ENCODE measurements around the gene ALMS1.
A peak's percentile ranks its signal among the peaks of the same experiment; 100 is the strongest.
"Not testable (repeated sequence)": the region's sequence is repeated elsewhere in the genome, so short reads cannot be mapped to it uniquely, and the experiment has no call there.

The ALMS1 gene

DNA sequence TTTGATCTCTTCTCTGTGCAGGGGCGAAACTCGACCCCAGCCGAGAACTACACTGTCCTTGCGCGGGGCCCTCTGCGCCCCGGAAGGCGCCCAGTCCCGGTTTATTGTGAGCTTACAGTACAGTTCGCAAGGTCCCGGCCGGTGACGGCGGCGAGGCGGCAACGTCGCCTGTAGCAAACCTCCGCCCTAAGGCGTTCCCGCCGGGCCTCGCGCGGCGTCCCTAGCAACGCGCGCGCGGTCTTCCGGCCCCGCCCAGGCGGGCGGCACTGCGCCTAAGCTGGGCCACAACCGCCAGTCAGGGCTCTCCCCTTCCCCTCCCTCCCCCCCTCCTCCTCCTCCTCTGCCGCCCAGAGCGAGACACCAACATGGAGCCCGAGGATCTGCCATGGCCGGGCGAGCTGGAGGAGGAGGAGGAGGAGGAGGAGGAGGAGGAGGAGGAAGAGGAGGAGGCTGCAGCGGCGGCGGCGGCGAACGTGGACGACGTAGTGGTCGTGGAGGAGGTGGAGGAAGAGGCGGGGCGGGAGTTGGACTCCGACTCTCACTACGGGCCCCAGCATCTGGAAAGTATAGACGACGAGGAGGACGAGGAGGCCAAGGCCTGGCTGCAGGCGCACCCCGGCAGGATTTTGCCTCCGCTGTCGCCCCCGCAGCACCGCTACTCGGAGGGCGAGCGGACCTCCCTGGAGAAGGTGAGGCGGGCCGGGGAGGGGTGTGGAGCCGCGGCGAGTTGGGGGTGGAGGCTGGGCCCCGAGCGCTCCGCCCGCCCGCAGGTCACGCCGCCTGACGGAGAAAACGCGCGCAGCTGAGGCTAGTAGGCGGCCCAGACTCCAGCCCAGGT is at the start of gene ALMS1:
Gene ALMS1 (plus strand): TSS at position 333 of the 838 bp plus-strand sequence. CDS start 33 bp downstream, at position 366.
- H3K4me3 ChIP-seq (replicated peaks; ENCODE audit: low read depth, low read length): peak within 1 kb of the TSS; percentile 61
- peak; percentile 59 for DNase-seq (ENCODE audit: extremely low read depth, low read depth)
- TF ChIP-seq CTCF (IDR thresholded peaks at IDR 0.05; ENCODE audit: low read depth, low read length, missing control alignments): no peak

GRCh38 chr2:73337828-73338227 is 47.8 kb upstream of the ALMS1 start:
- no peak for TF ChIP-seq CTCF (IDR thresholded peaks at IDR 0.05; ENCODE audit: low read depth, low read length, missing control alignments)
- no peak overlapping the region for H3K4me3 ChIP-seq (replicated peaks; ENCODE audit: low read depth, low read length)
- no peak for DNase-seq (ENCODE audit: extremely low read depth, low read depth)

- DNase-seq (ENCODE audit: extremely low read depth, low read depth): no peak
- no peak overlapping the region for H3K4me3 ChIP-seq (replicated peaks; ENCODE audit: low read depth, low read length)
- TF ChIP-seq CTCF (IDR thresholded peaks at IDR 0.05; ENCODE audit: low read depth, low read length, missing control alignments): no peak
Observed at GRCh38 chr2:73339201-73339600, 46.4 kb upstream of the ALMS1 start.

DNA sequence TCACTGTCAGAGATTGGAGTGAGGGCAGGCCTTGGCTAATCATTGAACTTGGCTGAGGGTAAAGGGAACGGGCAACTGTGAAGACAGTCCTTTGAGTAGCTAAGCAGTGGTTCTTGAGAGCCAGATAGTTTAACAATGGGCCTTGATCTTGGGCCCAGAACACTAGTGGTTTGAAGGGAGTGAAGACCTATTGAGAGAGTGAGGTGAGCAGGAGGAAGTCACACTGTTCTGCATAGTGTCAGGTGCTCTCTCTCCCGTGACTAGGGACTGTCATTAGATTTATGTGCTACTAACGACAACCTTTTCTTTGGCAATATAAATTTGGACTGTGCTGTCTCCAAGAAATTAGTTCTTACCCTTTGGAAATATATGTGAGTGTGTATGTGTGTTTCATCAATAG is 44.6 kb upstream of the ALMS1 start:
- DNase-seq (ENCODE audit: extremely low read depth, low read depth): no peak
- no peak overlapping the region for H3K4me3 ChIP-seq (replicated peaks; ENCODE audit: low read depth, low read length)
- no peak for TF ChIP-seq CTCF (IDR thresholded peaks at IDR 0.05; ENCODE audit: low read depth, low read length, missing control alignments)

GRCh38 chr2:73343992-73344391 is 41.6 kb upstream of the ALMS1 start:
- H3K4me3 ChIP-seq (replicated peaks; ENCODE audit: low read depth, low read length): no peak overlapping the region
- no peak for DNase-seq (ENCODE audit: extremely low read depth, low read depth)
- TF ChIP-seq CTCF (IDR thresholded peaks at IDR 0.05; ENCODE audit: low read depth, low read length, missing control alignments): no peak

DNA sequence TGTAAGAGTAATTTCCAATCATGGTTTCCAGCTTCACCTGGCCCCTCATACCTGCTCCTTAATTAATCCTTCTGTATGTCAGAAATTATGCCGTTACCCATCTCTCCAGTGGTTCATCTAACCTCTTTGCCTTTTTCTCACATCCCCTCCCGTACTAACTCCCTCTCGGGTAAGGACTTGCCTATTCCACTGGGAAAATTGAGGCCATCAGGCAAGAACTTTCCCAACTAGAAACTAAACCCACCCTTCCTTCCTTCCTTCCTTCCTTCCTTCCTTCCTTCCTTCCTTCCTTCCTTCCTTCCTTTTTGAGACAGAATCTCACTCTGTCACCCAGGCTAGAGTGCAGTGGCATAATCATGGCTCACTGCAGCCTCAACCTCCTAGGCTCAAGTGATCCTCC is 40.9 kb upstream of the ALMS1 start:
- not testable (repeated sequence) for H3K4me3 ChIP-seq (replicated peaks; ENCODE audit: low read depth, low read length); DNase-seq (ENCODE audit: extremely low read depth, low read depth)

- TF ChIP-seq CTCF (IDR thresholded peaks at IDR 0.05; ENCODE audit: low read depth, low read length, missing control alignments): no peak
- no peak for DNase-seq (ENCODE audit: extremely low read depth, low read depth)
- no peak overlapping the region for H3K4me3 ChIP-seq (replicated peaks; ENCODE audit: low read depth, low read length)
Observed at GRCh38 chr2:73350035-73350691, 35.5 kb upstream of the ALMS1 start.
